ENCODE measurements around the gene HECW1. TPM values are rescaled to one million over a fixed set of nuclear protein-coding genes. Genes with fewer than 3 reads are reported as not detected.

The HECW1 gene
- total and polyA plus RNA-seq, 2 experiments from 2014 or later: 11.0 to 21.8 TPM

- no peaks in the 10 kb centered on the region for H3K36me3 Mint-ChIP-seq (ENCODE audit: low read depth)
- H3K27ac Mint-ChIP-seq: no peak overlapping the region
- H3K4me3 Mint-ChIP-seq: no peak overlapping the region
- no peaks in the 10 kb centered on the region; the same call in 1 of the 2 replicates for H3F3A ChIP-seq (replicated peaks; ENCODE audit: low read depth)
- no peak overlapping the region for H3K4me2 ChIP-seq
- H3K4me1 ChIP-seq (ENCODE audit: insufficient read depth): peaks cover 6% of the 10 kb centered on the region; the same call in 1 of the 2 replicates
- ATAC-seq: no peak
- no peak overlapping the region for H3K27ac ChIP-seq (ENCODE audit: low read depth)
- H3K9me2 ChIP-seq (ENCODE audit: insufficient read depth): no peaks in the 10 kb centered on the region
- H3K9me3 Mint-ChIP-seq: no peaks in the 10 kb centered on the region
- TF ChIP-seq, protein P1, sequence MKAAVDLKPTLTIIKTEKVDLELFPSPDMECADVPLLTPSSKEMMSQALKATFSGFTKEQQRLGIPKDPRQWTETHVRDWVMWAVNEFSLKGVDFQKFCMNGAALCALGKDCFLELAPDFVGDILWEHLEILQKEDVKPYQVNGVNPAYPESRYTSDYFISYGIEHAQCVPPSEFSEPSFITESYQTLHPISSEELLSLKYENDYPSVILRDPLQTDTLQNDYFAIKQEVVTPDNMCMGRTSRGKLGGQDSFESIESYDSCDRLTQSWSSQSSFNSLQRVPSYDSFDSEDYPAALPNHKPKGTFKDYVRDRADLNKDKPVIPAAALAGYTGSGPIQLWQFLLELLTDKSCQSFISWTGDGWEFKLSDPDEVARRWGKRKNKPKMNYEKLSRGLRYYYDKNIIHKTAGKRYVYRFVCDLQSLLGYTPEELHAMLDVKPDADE (IDR thresholded peaks at IDR 0.05): no peak
- no peaks in the 10 kb centered on the region for H3K27me3 ChIP-seq (ENCODE audit: insufficient read depth)
- 0 out of 2 replicates have a peak, but pooled peaks cover 2% of the 10 kb centered on the region for H3K36me3 ChIP-seq (ENCODE audit: insufficient read depth)
- H2AFZ ChIP-seq: no peak overlapping the region
- no peak overlapping the region for H3K4me3 ChIP-seq
- DNase-seq (ENCODE audit: low spot score): no peak
- H4K20me1 ChIP-seq (replicated peaks; ENCODE audit: insufficient read depth): no peaks in the 10 kb centered on the region
- no peaks in the 10 kb centered on the region for H3K79me2 ChIP-seq (replicated peaks; ENCODE audit: insufficient read depth)
- H3K27me3 Mint-ChIP-seq (ENCODE audit: insufficient read depth, low read depth, poor library complexity): no peaks in the 10 kb centered on the region
- H3K4me1 Mint-ChIP-seq: peaks cover 5% of the 10 kb centered on the region
Observed at GRCh38 chr7:43408981-43409380, 296.5 kb downstream of the HECW1 start.

DNA sequence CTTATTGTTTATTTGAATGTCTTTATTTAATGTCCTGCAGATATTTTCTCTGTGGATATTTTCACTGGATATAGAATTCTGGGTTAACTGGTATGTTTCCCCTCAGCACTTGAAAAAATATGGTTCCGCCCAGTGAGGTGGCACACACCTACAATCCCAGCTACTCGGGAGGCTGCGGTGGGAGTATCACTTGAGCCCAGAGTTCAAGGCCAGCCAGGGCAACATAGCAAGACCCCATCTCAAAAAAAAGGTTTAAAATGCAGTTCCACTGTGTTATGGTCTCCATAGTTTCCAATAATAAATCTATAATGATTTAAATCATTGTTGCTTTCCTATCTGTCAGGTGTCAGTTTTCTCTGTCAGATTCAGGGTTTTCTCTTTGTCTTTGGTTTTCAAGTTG, 305.0 kb downstream of the HECW1 start:
- Histone ChIP-seq H3K27me3 (ENCODE audit: insufficient read depth) (no peaks in the 10 kb centered on the region), H3F3A (replicated peaks; ENCODE audit: low read depth) (no peaks in the 10 kb centered on the region), H3K36me3 (ENCODE audit: insufficient read depth) (no peaks in the 10 kb centered on the region; the same call in 1 of the 2 replicates), H3K4me3 (no peak overlapping the region), H3K27ac (ENCODE audit: low read depth) (no peak overlapping the region), H4K20me1 (replicated peaks; ENCODE audit: insufficient read depth) (no peaks in the 10 kb centered on the region), H2AFZ (no peak overlapping the region), H3K9me2 (ENCODE audit: insufficient read depth) (peaks cover 11% of the 10 kb centered on the region; the same call in 1 of the 2 replicates), H3K4me2 (no peak overlapping the region), H3K4me1 (ENCODE audit: insufficient read depth) (no peaks in the 10 kb centered on the region), H3K79me2 (replicated peaks; ENCODE audit: insufficient read depth) (no peaks in the 10 kb centered on the region)
- Mint-ChIP-seq H3K27me3 (ENCODE audit: insufficient read depth, low read depth, poor library complexity) (no peaks in the 10 kb centered on the region), H3K36me3 (ENCODE audit: low read depth) (peaks cover 26% of the 10 kb centered on the region), H3K27ac (no peak overlapping the region), H3K9me3 (peaks cover 25% of the 10 kb centered on the region), H3K4me1 (no peaks in the 10 kb centered on the region; the same call in 2 of the 3 replicates), H3K4me3 (no peak overlapping the region)
- DNase-seq (ENCODE audit: low spot score) (no peak), ATAC-seq (no peak)
- TF ChIP-seq, protein P1 (IDR thresholded peaks at IDR 0.05): no peak
- TF ChIP-seq EZH2phosphoT487 (IDR thresholded peaks at IDR 0.05; ENCODE audit: unreplicated experiment) (no peak), REST (IDR thresholded peaks at IDR 0.05; ENCODE audit: unreplicated experiment) (no peak), POLR2AphosphoS5 (IDR thresholded peaks at IDR 0.05; ENCODE audit: low read depth) (no peak), STAT1 (IDR thresholded peaks at IDR 0.05; ENCODE audit: unreplicated experiment) (no peak)
- TF ChIP-seq, protein P2, sequence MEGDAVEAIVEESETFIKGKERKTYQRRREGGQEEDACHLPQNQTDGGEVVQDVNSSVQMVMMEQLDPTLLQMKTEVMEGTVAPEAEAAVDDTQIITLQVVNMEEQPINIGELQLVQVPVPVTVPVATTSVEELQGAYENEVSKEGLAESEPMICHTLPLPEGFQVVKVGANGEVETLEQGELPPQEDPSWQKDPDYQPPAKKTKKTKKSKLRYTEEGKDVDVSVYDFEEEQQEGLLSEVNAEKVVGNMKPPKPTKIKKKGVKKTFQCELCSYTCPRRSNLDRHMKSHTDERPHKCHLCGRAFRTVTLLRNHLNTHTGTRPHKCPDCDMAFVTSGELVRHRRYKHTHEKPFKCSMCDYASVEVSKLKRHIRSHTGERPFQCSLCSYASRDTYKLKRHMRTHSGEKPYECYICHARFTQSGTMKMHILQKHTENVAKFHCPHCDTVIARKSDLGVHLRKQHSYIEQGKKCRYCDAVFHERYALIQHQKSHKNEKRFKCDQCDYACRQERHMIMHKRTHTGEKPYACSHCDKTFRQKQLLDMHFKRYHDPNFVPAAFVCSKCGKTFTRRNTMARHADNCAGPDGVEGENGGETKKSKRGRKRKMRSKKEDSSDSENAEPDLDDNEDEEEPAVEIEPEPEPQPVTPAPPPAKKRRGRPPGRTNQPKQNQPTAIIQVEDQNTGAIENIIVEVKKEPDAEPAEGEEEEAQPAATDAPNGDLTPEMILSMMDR (conservative IDR thresholded peaks at IDR 0.05; ENCODE audit: low read depth in 2 of 2): no peak
